H1 (cell line): ENCODE measurements around the gene GRAMD1B. TPM values are rescaled to one million over a fixed set of nuclear protein-coding genes. Genes with fewer than 3 reads are reported as not detected.

ENCODE experiments used
- EP300 ChIP-seq, 2 experiments: IDR thresholded peaks; 1 replicate in 1 of 2; 2 replicates in 1 of 2; pipeline ENCODE4 v1.6.1; 2011 to 2012; ENCODE audit warnings: low read depth in 2 of 2, low read length in 2 of 2, mild to moderate bottlenecking in 2 of 2, borderline replicate concordance in 1 of 2, inconsistent platforms in 1 of 2, moderate library complexity in 1 of 2
- HDAC6 ChIP-seq: IDR thresholded peaks from one replicate; pipeline ENCODE4 v1.7.1; 2012; ENCODE audit warnings: low read depth, mild to moderate bottlenecking, inconsistent platforms, low read length, moderate library complexity
- KDM1A ChIP-seq: fragments of 200-600, 300-600 bp; sonication (generic); IDR thresholded peaks from 2 replicates; pipeline ENCODE4 v1.7.1; 2016; ENCODE audit warnings: mild to moderate bottlenecking, low read length, borderline replicate concordance
- polyA plus RNA-seq, 7 experiments: library from polyadenylated mRNA; depleted of rRNA in 3 of 7; stranded (reverse) in 5 of 7; unstranded in 2 of 7; fragments of >200 nt in 5 of 7; fragments of 200-250 nt in 2 of 7; gene quantifications; 1 replicate in 5 of 7; 2 replicates in 1 of 7; 4 replicates in 1 of 7; pipeline versions ENCODE4 v1.2.1 to v1.2.3, GENCODE V29; 2011 to 2013; ENCODE audit warnings: missing spikeins in 2 of 7, mixed read lengths in 2 of 7
- total RNA-seq: library from RNA; stranded (reverse); fragmentation: NEBNext Ultra II Directional; extraction: Animal tissue kit (Norgen Biotek cat#: 25700); gene quantifications from 2 replicates; pipeline ENCODE4 v1.2.1, GENCODE V29; 2021

GRAMD1B gene
- total and polyA plus RNA-seq, 2 of the 8 experiments (the other 6 are each of a cell fraction or from before 2014, with no cell fraction given) = 10.1 to 21.2 TPM

DNA sequence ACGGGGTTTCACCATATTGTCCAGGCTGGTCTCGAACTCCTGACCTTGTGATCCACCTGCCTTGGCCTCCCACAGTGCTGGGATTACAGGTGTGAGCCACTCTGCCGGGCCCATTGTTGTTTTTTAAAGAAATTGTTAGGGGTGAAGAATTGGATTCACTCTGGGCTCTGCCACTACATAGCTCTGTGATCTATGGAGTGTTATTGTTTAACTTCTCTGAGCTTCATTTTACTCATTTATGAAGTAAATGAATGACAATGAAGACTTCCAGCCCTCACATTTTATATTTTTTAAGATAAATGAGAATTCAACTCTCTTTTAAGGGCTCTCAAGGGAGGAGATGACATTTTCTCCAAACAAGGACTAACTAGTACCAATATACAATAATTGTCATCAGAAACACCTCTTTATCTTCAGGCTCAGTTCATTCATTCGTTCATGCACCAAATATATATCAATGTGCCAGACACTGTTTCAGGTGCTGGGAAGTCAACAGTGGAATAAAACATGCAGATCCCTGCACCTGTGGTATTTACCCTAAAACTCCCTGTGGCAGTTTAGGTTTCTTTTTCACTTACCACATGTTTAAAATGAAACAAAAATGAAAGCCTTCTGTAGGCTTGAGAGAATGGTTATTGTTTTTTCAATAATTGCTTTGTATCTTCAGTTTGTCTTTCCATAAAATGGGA, 23.5 kb upstream of the GRAMD1B start (continued):
- no peak for TF ChIP-seq EP300 (IDR thresholded peaks at IDR 0.05; ENCODE audit: borderline replicate concordance in 1 of 2, low read depth in 2 of 2, low read length in 2 of 2)
- TF ChIP-seq HDAC6 = no peak
- TF ChIP-seq KDM1A = no peak
- TF ChIP-seq, all 59 proteins: peak for 0
